ENCODE measurements around the gene SH3PXD2A. TPM values are rescaled to one million over a fixed set of nuclear protein-coding genes. Genes with fewer than 3 reads are reported as not detected.

The SH3PXD2A gene
- total RNA-seq, 1 donor: 29.0 TPM

DNA sequence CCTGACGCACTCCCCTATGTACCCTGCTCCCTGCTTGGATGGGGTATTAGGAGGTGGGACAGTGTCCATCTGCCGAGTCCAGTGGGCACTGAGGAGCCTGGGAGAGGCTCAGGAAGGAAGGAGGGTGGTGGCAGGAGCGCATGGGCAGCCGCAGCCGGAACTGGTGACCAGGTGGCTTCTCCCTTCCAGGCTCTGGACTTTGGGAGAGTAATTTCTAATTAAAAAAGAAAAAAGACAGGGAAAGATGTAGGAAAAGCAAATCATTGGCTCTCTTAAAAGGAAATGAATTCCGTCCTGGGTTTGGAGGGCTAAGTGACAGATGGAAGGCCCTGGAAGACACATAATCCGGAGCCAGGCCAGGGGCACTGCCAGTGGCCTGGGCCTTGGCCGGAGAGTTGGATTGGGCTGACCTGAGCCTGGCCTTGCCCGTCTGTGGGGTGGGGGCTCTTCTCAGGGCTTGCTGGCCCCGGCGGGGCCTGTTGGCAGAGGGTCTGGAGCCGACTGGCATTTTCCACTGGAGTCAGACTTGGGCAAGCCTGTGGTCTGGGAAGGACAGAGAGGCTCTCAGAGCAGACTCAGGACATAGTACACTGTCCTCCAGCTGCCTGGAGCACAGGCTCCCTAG is 298.9 kb downstream of the SH3PXD2A start:
- no peak overlapping the region for H2AFZ ChIP-seq (ENCODE audit: low read length)
- no peak overlapping the region for H3K27ac ChIP-seq (ENCODE audit: low read depth, low read length)
- H3K27me3 ChIP-seq (ENCODE audit: insufficient read depth, low read length): peaks cover 26% of the 10 kb centered on the region
- no peak overlapping the region for H3K4me3 ChIP-seq (ENCODE audit: insufficient read depth, low read length)
- TF ChIP-seq, protein P1, sequence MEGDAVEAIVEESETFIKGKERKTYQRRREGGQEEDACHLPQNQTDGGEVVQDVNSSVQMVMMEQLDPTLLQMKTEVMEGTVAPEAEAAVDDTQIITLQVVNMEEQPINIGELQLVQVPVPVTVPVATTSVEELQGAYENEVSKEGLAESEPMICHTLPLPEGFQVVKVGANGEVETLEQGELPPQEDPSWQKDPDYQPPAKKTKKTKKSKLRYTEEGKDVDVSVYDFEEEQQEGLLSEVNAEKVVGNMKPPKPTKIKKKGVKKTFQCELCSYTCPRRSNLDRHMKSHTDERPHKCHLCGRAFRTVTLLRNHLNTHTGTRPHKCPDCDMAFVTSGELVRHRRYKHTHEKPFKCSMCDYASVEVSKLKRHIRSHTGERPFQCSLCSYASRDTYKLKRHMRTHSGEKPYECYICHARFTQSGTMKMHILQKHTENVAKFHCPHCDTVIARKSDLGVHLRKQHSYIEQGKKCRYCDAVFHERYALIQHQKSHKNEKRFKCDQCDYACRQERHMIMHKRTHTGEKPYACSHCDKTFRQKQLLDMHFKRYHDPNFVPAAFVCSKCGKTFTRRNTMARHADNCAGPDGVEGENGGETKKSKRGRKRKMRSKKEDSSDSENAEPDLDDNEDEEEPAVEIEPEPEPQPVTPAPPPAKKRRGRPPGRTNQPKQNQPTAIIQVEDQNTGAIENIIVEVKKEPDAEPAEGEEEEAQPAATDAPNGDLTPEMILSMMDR (IDR thresholded peaks at IDR 0.05; ENCODE audit: extremely low read depth, low read depth, low read length): no peak
- peaks cover 9% of the 10 kb centered on the region for H3K9me3 ChIP-seq (ENCODE audit: low read depth, low read length)
- H4K20me1 ChIP-seq (ENCODE audit: insufficient read depth, low read length): no peaks in the 10 kb centered on the region
- peak; percentile 49 for DNase-seq (ENCODE audit: insufficient read length, low spot score, missing footprints)
- H3K4me1 ChIP-seq (ENCODE audit: insufficient read depth, low read length): no peaks in the 10 kb centered on the region
- no peak overlapping the region for H3K4me2 ChIP-seq (ENCODE audit: insufficient read depth, low read length)
- no peaks in the 10 kb centered on the region for H3K79me2 ChIP-seq (ENCODE audit: insufficient read depth, low read length)
- no peaks in the 10 kb centered on the region for H3K36me3 ChIP-seq (ENCODE audit: insufficient read depth, low read length)

DNA sequence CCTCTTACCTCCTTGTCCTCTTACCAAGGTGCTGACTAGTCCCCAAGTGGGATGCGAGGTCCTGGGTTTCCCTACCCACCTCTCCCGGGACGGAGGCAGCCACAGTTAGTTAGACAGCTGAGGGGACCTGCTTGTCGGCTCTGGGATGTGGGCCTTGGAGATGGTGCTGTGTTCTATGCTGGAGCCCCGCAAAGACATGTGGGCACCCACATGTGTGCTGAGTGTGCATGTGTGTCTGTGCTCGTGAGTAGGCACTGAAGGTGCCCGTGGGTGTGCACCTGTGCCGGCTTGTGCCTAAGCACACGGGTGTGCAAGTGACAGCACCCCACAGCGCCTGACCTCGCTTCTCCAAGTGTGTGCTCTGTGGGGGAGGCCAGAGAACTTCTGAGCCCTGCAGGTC is 299.7 kb downstream of the SH3PXD2A start:
- TF ChIP-seq, protein P1 (IDR thresholded peaks at IDR 0.05; ENCODE audit: extremely low read depth, low read depth, low read length): no peak

DNA sequence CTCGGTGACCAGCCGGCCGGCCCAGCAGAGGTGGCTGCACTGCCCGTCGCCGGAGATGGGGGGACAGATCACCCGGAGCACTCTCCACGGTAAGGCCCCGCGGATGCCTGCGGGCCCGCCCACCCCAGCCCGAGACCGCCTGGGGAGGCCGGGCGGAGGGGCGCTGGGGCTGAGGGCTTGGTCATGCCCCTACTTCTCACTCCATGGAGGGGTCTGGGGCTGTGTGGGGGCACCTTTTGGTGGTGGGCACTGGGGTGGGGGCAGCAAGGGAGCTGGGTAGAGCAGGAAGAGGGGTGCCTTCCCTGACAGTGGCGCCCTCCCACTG is 300.1 kb downstream of the SH3PXD2A start:
- DNase-seq (ENCODE audit: insufficient read length, low spot score, missing footprints): no peak
- Histone ChIP-seq H3K27me3 (ENCODE audit: insufficient read depth, low read length) (peaks cover 29% of the 10 kb centered on the region), H3K4me1 (ENCODE audit: insufficient read depth, low read length) (no peaks in the 10 kb centered on the region), H4K20me1 (ENCODE audit: insufficient read depth, low read length) (no peaks in the 10 kb centered on the region), H3K4me2 (ENCODE audit: insufficient read depth, low read length) (peak overlapping the region; percentile 32), H3K9me3 (ENCODE audit: low read depth, low read length) (peaks cover 12% of the 10 kb centered on the region), H2AFZ (ENCODE audit: low read length) (no peak overlapping the region), H3K36me3 (ENCODE audit: insufficient read depth, low read length) (no peaks in the 10 kb centered on the region), H3K27ac (ENCODE audit: low read depth, low read length) (no peak overlapping the region), H3K4me3 (ENCODE audit: insufficient read depth, low read length) (peak overlapping the region; percentile 53), H3K79me2 (ENCODE audit: insufficient read depth, low read length) (no peaks in the 10 kb centered on the region)
- TF ChIP-seq, protein P1 (IDR thresholded peaks at IDR 0.05; ENCODE audit: extremely low read depth, low read depth, low read length): no peak

More for the DNA sequence above, 299.7 kb downstream of the SH3PXD2A start:
- H3K79me2 ChIP-seq (ENCODE audit: insufficient read depth, low read length): no peaks in the 10 kb centered on the region
- no peak overlapping the region for H2AFZ ChIP-seq (ENCODE audit: low read length)
- H3K27ac ChIP-seq (ENCODE audit: low read depth, low read length): no peak overlapping the region
- H3K4me3 ChIP-seq (ENCODE audit: insufficient read depth, low read length): no peak overlapping the region
- H3K9me3 ChIP-seq (ENCODE audit: low read depth, low read length): peaks cover 12% of the 10 kb centered on the region
- peak overlapping the region; percentile 32 for H3K4me2 ChIP-seq (ENCODE audit: insufficient read depth, low read length)
- H3K4me1 ChIP-seq (ENCODE audit: insufficient read depth, low read length): no peaks in the 10 kb centered on the region
- H3K27me3 ChIP-seq (ENCODE audit: insufficient read depth, low read length): peaks cover 29% of the 10 kb centered on the region
- H3K36me3 ChIP-seq (ENCODE audit: insufficient read depth, low read length): no peaks in the 10 kb centered on the region
- no peaks in the 10 kb centered on the region for H4K20me1 ChIP-seq (ENCODE audit: insufficient read depth, low read length)
- peak; percentile 78 for DNase-seq (ENCODE audit: insufficient read length, low spot score, missing footprints)

DNA sequence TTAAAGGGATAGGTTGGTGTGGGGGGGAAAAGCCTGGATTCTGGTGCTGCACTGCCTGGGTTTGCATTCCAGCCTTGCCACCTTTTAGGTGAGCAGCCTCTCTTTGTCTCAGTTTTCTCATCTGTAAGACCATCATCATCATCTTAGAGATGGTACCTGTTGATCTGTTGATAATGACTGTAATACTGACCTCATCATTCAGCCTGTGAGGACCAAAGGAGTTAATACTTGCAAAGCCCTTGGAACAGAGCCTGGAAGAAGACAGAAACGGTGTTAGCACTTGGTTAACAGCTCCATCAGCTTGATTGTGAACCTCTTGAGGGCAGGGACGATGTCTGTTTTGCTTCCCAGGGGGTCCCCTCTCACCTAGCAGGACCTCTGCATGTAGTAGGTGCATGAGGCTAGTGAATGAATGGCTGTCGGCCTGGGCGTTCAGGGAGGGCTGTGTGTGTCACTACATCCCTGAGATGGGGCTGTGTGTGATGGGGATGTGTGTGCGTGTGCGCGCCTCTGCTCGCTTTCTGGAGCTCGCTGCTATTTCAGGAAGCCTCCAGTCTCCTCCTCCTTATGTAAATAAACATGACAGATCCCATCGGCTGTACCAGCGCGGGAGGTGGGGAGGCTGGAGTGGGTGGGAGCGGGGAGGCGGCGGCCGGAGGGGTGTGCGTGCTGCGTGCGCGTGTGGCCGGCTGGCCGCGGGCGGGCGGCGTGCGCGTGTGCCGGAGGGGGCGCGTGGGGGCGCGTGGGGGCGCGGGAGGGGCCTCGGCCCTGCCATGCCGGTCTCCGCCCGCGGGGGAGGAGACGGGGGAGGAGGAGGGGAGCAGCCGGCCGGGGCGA is 300.7 kb downstream of the SH3PXD2A start:
- Histone ChIP-seq H3K27ac (ENCODE audit: low read depth, low read length) (no peak overlapping the region), H3K36me3 (ENCODE audit: insufficient read depth, low read length) (no peaks in the 10 kb centered on the region), H2AFZ (ENCODE audit: low read length) (peak overlapping the region; percentile 35), H3K27me3 (ENCODE audit: insufficient read depth, low read length) (peaks cover 28% of the 10 kb centered on the region), H3K79me2 (ENCODE audit: insufficient read depth, low read length) (no peaks in the 10 kb centered on the region), H3K4me2 (ENCODE audit: insufficient read depth, low read length) (peak overlapping the region; percentile 55), H3K4me3 (ENCODE audit: insufficient read depth, low read length) (peak overlapping the region; percentile 53), H4K20me1 (ENCODE audit: insufficient read depth, low read length) (no peaks in the 10 kb centered on the region), H3K9me3 (ENCODE audit: low read depth, low read length) (peaks cover 12% of the 10 kb centered on the region), H3K4me1 (ENCODE audit: insufficient read depth, low read length) (no peaks in the 10 kb centered on the region)
- DNase-seq (ENCODE audit: insufficient read length, low spot score, missing footprints): peak; percentile 95
- TF ChIP-seq, protein P1 (IDR thresholded peaks at IDR 0.05; ENCODE audit: extremely low read depth, low read depth, low read length): no peak
